ENCODE results near the gene STIM2. TPM values are rescaled to one million over a fixed set of nuclear protein-coding genes. Genes with fewer than 3 reads are reported as not detected.

STIM2 gene
- polyA plus RNA-seq, 1 donor (not counting 4 experiments of a cell fraction or from before 2014, with no cell fraction given): 20.7 TPM

- no peaks in the 10 kb centered on the region for H3K36me3 ChIP-seq (ENCODE audit: control insufficient read depth in 2 of 2, extremely low read depth in 1 of 2, insufficient read depth in 2 of 2, low read length in 2 of 2)
These were observed 194.7 kb downstream of the STIM2 start for GRCh38 chr4:27055221-27055760.

GRCh38 chr4:27056281-27056680, 195.6 kb downstream of the STIM2 start:
- FAIRE-seq (no peak), DNase-seq (ENCODE audit: low read depth, low spot score) (no peak)
- no peaks in the 10 kb centered on the region for H3K79me2 ChIP-seq (ENCODE audit: control insufficient read depth, insufficient read depth, low read length)
- no peaks in the 10 kb centered on the region for H4K20me1 ChIP-seq (ENCODE audit: control insufficient read depth, extremely low read depth, insufficient read depth, low read length)
- no peak overlapping the region for H3K9ac ChIP-seq (ENCODE audit: control insufficient read depth, extremely low read depth, insufficient read depth, low read length)
- no peaks in the 10 kb centered on the region for H3K4me1 ChIP-seq (ENCODE audit: control insufficient read depth, extremely low read depth, insufficient read depth, low read length)
- H3K27ac ChIP-seq (ENCODE audit: control insufficient read depth, insufficient read depth, low read length): no peak overlapping the region
- TF ChIP-seq CTCF (optimal IDR thresholded peaks at IDR 0.05 in 1 of 3, IDR thresholded peaks at IDR 0.05 in 1 of 3, conservative IDR thresholded peaks at IDR 0.05 in 1 of 3; ENCODE audit: extremely low read depth in 1 of 3, insufficient read depth in 2 of 3, low read length in 3 of 3) (no peak), EZH2 (IDR thresholded peaks at IDR 0.05; ENCODE audit: low read length) (no peak)
- H3K27me3 ChIP-seq (ENCODE audit: control insufficient read depth, extremely low read depth, insufficient read depth, low read length): no peaks in the 10 kb centered on the region
- H3K4me2 ChIP-seq (ENCODE audit: control insufficient read depth, extremely low read depth, insufficient read depth, low read depth, low read length): no peak overlapping the region
- H3K9me1 ChIP-seq (ENCODE audit: control insufficient read depth, extremely low read depth, insufficient read depth, low read length): no peaks in the 10 kb centered on the region
- no peaks in the 10 kb centered on the region for H3K36me3 ChIP-seq (ENCODE audit: control insufficient read depth in 2 of 2, extremely low read depth in 1 of 2, insufficient read depth in 2 of 2, low read length in 2 of 2)
- dilution Hi-C loops (cut with MboI; ENCODE audit: extremely low pct_ligation_motif_present, low sequenced_read_pairs): no loop called here
- H2AFZ ChIP-seq (ENCODE audit: control insufficient read depth, low read length): no peak overlapping the region
- H3K4me3 ChIP-seq (ENCODE audit: control insufficient read depth in 2 of 3, extremely low read depth in 1 of 3, insufficient read depth in 2 of 3, low read depth in 1 of 3, low read length in 3 of 3): no peak overlapping the region
- no peaks in the 10 kb centered on the region for H3K9me3 ChIP-seq (ENCODE audit: control insufficient read depth, low read depth, low read length)

More at GRCh38 chr4:27055221-27055760, 194.7 kb downstream of the STIM2 start:
- TF ChIP-seq CTCF (optimal IDR thresholded peaks at IDR 0.05 in 1 of 3, IDR thresholded peaks at IDR 0.05 in 1 of 3, conservative IDR thresholded peaks at IDR 0.05 in 1 of 3; ENCODE audit: extremely low read depth in 1 of 3, insufficient read depth in 2 of 3, low read length in 3 of 3) (no peak), EZH2 (IDR thresholded peaks at IDR 0.05; ENCODE audit: low read length) (no peak)
- no peak overlapping the region for H3K4me2 ChIP-seq (ENCODE audit: control insufficient read depth, extremely low read depth, insufficient read depth, low read depth, low read length)
- FAIRE-seq (no peak), DNase-seq (ENCODE audit: low read depth, low spot score) (no peak)
- H3K9ac ChIP-seq (ENCODE audit: control insufficient read depth, extremely low read depth, insufficient read depth, low read length): no peak overlapping the region
- no peaks in the 10 kb centered on the region for H3K4me1 ChIP-seq (ENCODE audit: control insufficient read depth, extremely low read depth, insufficient read depth, low read length)
- no peaks in the 10 kb centered on the region for H3K9me1 ChIP-seq (ENCODE audit: control insufficient read depth, extremely low read depth, insufficient read depth, low read length)
- no peak overlapping the region for H3K27ac ChIP-seq (ENCODE audit: control insufficient read depth, insufficient read depth, low read length)
- no peaks in the 10 kb centered on the region for H3K9me3 ChIP-seq (ENCODE audit: control insufficient read depth, low read depth, low read length)
- H3K79me2 ChIP-seq (ENCODE audit: control insufficient read depth, insufficient read depth, low read length): no peaks in the 10 kb centered on the region
- no peak overlapping the region for H3K4me3 ChIP-seq (ENCODE audit: control insufficient read depth in 2 of 3, extremely low read depth in 1 of 3, insufficient read depth in 2 of 3, low read depth in 1 of 3, low read length in 3 of 3)
- no peaks in the 10 kb centered on the region for H3K27me3 ChIP-seq (ENCODE audit: control insufficient read depth, extremely low read depth, insufficient read depth, low read length)
- dilution Hi-C loops (cut with MboI; ENCODE audit: extremely low pct_ligation_motif_present, low sequenced_read_pairs): no loop called here
- no peak overlapping the region for H2AFZ ChIP-seq (ENCODE audit: control insufficient read depth, low read length)
- no peaks in the 10 kb centered on the region for H4K20me1 ChIP-seq (ENCODE audit: control insufficient read depth, extremely low read depth, insufficient read depth, low read length)

Measured in keratinocyte (primary cell).